HS-5 (cell line): ENCODE measurements around the gene TMEM248.
"Not testable (repeated sequence)": the region's sequence is repeated elsewhere in the genome, so short reads cannot be mapped to it uniquely, and the experiment has no call there.

Source experiments
- DNase-seq: peaks from one replicate; pipeline ENCODE4 v3.0.0-alpha.2; 2012; ENCODE audit warnings: low read depth

Gene TMEM248

GRCh38 chr7:66910789-66911188 lies 10.2 kb upstream of the TMEM248 start:
- DNase-seq: no peak

GRCh38 chr7:66911191-66911590 lies 9.8 kb upstream of the TMEM248 start:
- DNase-seq: not testable (repeated sequence)

- DNase-seq: no peak
Measured at GRCh38 chr7:66912195-66912594, 8.8 kb upstream of the TMEM248 start.

- no peak for DNase-seq
Measured at GRCh38 chr7:66913118-66914037, 7.6 kb upstream of the TMEM248 start.

- DNase-seq: not testable (repeated sequence)
Measured at GRCh38 chr7:66917904-66918303, 3.1 kb upstream of the TMEM248 start.

GRCh38 chr7:66919304-66919703 lies 1.7 kb upstream of the TMEM248 start:
- no peak for DNase-seq

- DNase-seq: no peak
Measured at GRCh38 chr7:66919704-66920103, 1.3 kb upstream of the TMEM248 start.

GRCh38 chr7:66920256-66920655 lies 769 bp upstream of the TMEM248 start:
- DNase-seq: no peak

GRCh38 chr7:66921396-66921917 lies 432 bp downstream of the TMEM248 start:
- no peak for DNase-seq

- DNase-seq: no peak
Measured at GRCh38 chr7:66921918-66922486, 977 bp downstream of the TMEM248 start.

- DNase-seq: no peak
Measured at GRCh38 chr7:66925255-66925654, 4.2 kb downstream of the TMEM248 start.

- no peak for DNase-seq
Measured at GRCh38 chr7:66927348-66927948, 6.4 kb downstream of the TMEM248 start.

GRCh38 chr7:66928388-66928787 lies 7.4 kb downstream of the TMEM248 start:
- no peak for DNase-seq

GRCh38 chr7:66929165-66929564 lies 8.1 kb downstream of the TMEM248 start:
- DNase-seq: no peak

- no peak for DNase-seq
Measured at GRCh38 chr7:66929935-66930334, 8.9 kb downstream of the TMEM248 start.

- no peak for DNase-seq
Measured at GRCh38 chr7:66930341-66930740, 9.3 kb downstream of the TMEM248 start.

- DNase-seq: no peak
Measured at GRCh38 chr7:66933469-66933868, 12.4 kb downstream of the TMEM248 start.

- DNase-seq: no peak
Measured at GRCh38 chr7:66937940-66938339, 16.9 kb downstream of the TMEM248 start.

GRCh38 chr7:66939325-66939724 lies 18.3 kb downstream of the TMEM248 start:
- no peak for DNase-seq

- no peak for DNase-seq
Measured at GRCh38 chr7:66946545-66946944, 25.5 kb downstream of the TMEM248 start.

- no peak for DNase-seq
Measured at GRCh38 chr7:66948480-66949109, 27.6 kb downstream of the TMEM248 start.

GRCh38 chr7:66950311-66950710 lies 29.3 kb downstream of the TMEM248 start:
- DNase-seq: no peak
